K562 (cell line): ENCODE data around the gene SLC7A8. TPM values are rescaled to one million over a fixed set of nuclear protein-coding genes. Genes with fewer than 3 reads are reported as not detected.

Source experiments
- MAFG ChIP-seq: fragments of 450-650 bp; conservative IDR thresholded peaks from 2 replicates; pipeline ENCODE4 v1.6.1; 2016; ENCODE audit warnings: missing genetic modification characterization, missing compliant biosample characterization
- MCM2 ChIP-seq: fragments of 450-650 bp; IDR thresholded peaks from 2 replicates; pipeline ENCODE4 v1.6.1; 2017; ENCODE audit warnings: low read depth, mild to moderate bottlenecking
- REST ChIP-seq, 2 experiments: fragments of 450-650 bp; formaldehyde crosslinking in 1 of 2; IDR thresholded peaks; 2 replicates each; pipeline versions ENCODE4 v1.4.0 to v1.6.1; 2014 to 2020; ENCODE audit warnings: mild to moderate bottlenecking in 2 of 2, borderline replicate concordance in 1 of 2, low read depth in 1 of 2
- SPI1 ChIP-seq: IDR thresholded peaks from 2 replicates; pipeline ENCODE4 v1.6.1; 2011; ENCODE audit warnings: low read depth, low read length, control low read depth, borderline replicate concordance
- USF1 ChIP-seq: sonication (generic); formaldehyde crosslinking; IDR thresholded peaks from 2 replicates; pipeline ENCODE4 v1.9.0; 2022; ENCODE audit warnings: mild to moderate bottlenecking, missing genetic modification reagents
- ZBTB40 ChIP-seq, 2 experiments: fragments of 450-650 bp in 1 of 2; sonication (generic) in 1 of 2; formaldehyde crosslinking in 1 of 2; IDR thresholded peaks; 2 replicates each; pipeline versions ENCODE4 v1.7.1 to v1.9.0; 2016 to 2022; ENCODE audit warnings: inconsistent platforms in 1 of 2, mild to moderate bottlenecking in 1 of 2, missing genetic modification reagents in 1 of 2
- ZNF316 ChIP-seq: fragments of 450-650 bp; IDR thresholded peaks from 2 replicates; pipeline ENCODE4 v1.6.1; 2016
- ZNF655 ChIP-seq: fragments of 250-450 bp; sonication (Bioruptor Pico); IDR thresholded peaks from 2 replicates; pipeline ENCODE4 v1.5.0; 2021
- polyA plus RNA-seq, 8 experiments: library from polyadenylated mRNA; depleted of rRNA in 4 of 8; stranded (reverse) in 5 of 8; unstranded in 3 of 8; fragments of >200 nt; fragmentation: Nextera tagmentation in 2 of 8; fragmentation: Illumina TruSeq in 1 of 8; extraction: Ambion mirVana in 2 of 8; extraction: Trizol in 1 of 8; gene quantifications; 2 replicates each; pipeline versions ENCODE4 v1.2.1 to v1.2.3, GENCODE V29; 2011 to 2014; ENCODE audit warnings: inconsistent platforms in 1 of 8, missing spikeins in 1 of 8
- total RNA-seq, 7 experiments: library from RNA; depleted of rRNA in 6 of 7; stranded (reverse); fragments of >200 nt in 6 of 7; fragmentation: Illumina TruSeq in 2 of 7; extraction: Trizol in 2 of 7; gene quantifications; 2 replicates each; pipeline versions ENCODE4 v1.2.1 to v1.2.3, GENCODE V29; 2011 to 2021; ENCODE audit warnings: low replicate concordance in 1 of 7

The SLC7A8 gene
- total and polyA plus RNA-seq, 9 of the 15 experiments (the other 6 are each of a cell fraction or from before 2014, with no cell fraction given): 2.0 to 33.0 (median 6.0) TPM

GRCh38 chr14:23185063-23185462, 1.6 kb upstream of the SLC7A8 start (continued):
- peak; percentile 12; the same call in 1 of the 2 replicates for TF ChIP-seq REST (IDR thresholded peaks at IDR 0.05; ENCODE audit: borderline replicate concordance)
- TF ChIP-seq REST (CRISPR knock-in tag; IDR thresholded peaks at IDR 0.05; ENCODE audit: low read depth): no peak
- TF ChIP-seq USF1: no peak
- no peak for TF ChIP-seq MCM2
- peak; percentile 66; the same call in 1 of the 2 replicates for TF ChIP-seq SPI1
- TF ChIP-seq MAFG: peak; percentile 97
- 0 out of 2 replicates have a peak, but pooled peaks have one; percentile 17 for TF ChIP-seq ZBTB40 (IDR thresholded peaks at IDR 0.05)
- TF ChIP-seq ZBTB40 (CRISPR knock-in tag; IDR thresholded peaks at IDR 0.05): no peak
- peak; percentile 99 for TF ChIP-seq ZNF316
- TF ChIP-seq ZNF655 (CRISPR knock-in tag): no peak
